Measurements from ENCODE around the gene PAK4.

Gene PAK4

GRCh38 chr19:39183104-39183503, 57.5 kb downstream of the PAK4 start:
- no peak for DNase-seq

- no peak for DNase-seq
Observed at GRCh38 chr19:39186391-39186790, 60.8 kb downstream of the PAK4 start.

GRCh38 chr19:39187552-39187943, 62.0 kb downstream of the PAK4 start:
- DNase-seq: no peak

- DNase-seq: no peak
Observed at GRCh38 chr19:39188960-39189359, 63.4 kb downstream of the PAK4 start.

- DNase-seq: no peak
Observed at GRCh38 chr19:39190768-39191167, 65.2 kb downstream of the PAK4 start.

- no peak for DNase-seq
Observed at GRCh38 chr19:39192846-39193245, 67.3 kb downstream of the PAK4 start.

GRCh38 chr19:39193803-39194202, 68.2 kb downstream of the PAK4 start:
- no peak for DNase-seq

GRCh38 chr19:39194832-39195542, 69.4 kb downstream of the PAK4 start:
- no peak for DNase-seq

GRCh38 chr19:39195755-39196154, 70.2 kb downstream of the PAK4 start:
- DNase-seq: no peak

- no peak for DNase-seq
Observed at GRCh38 chr19:39196320-39196719, 70.7 kb downstream of the PAK4 start.

GRCh38 chr19:39196860-39197562, 71.4 kb downstream of the PAK4 start, which contains the start of gene NCCRP1:
TSS of gene NCCRP1 (plus strand) at chr19:39196964. CDS start at chr19:39196983, 19 bp downstream.
- no peak for DNase-seq

GRCh38 chr19:39197808-39198207, 72.2 kb downstream of the PAK4 start:
- DNase-seq: no peak

GRCh38 chr19:39199025-39199424, 73.4 kb downstream of the PAK4 start:
- no peak for DNase-seq

GRCh38 chr19:39200066-39200802, 74.6 kb downstream of the PAK4 start:
- DNase-seq: no peak

- no peak for DNase-seq
Observed at GRCh38 chr19:39200803-39201115, 75.2 kb downstream of the PAK4 start.

GRCh38 chr19:39202998-39203355, 77.4 kb downstream of the PAK4 start:
- DNase-seq: no peak

GRCh38 chr19:39203372-39204341, 78.1 kb downstream of the PAK4 start, which contains the start of gene SYCN:
TSS of gene SYCN (minus strand) at chr19:39204263. CDS start at chr19:39204254, 9 bp downstream.
- no peak for DNase-seq

- DNase-seq: no peak
Observed at GRCh38 chr19:39205449-39205764, 79.8 kb downstream of the PAK4 start.

- no peak for DNase-seq
Observed at GRCh38 chr19:39206122-39206521, 80.5 kb downstream of the PAK4 start.

- no peak for DNase-seq
Observed at GRCh38 chr19:39207293-39207836, 81.8 kb downstream of the PAK4 start.

GRCh38 chr19:39208175-39208795, 82.7 kb downstream of the PAK4 start:
- no peak for DNase-seq

- DNase-seq: no peak
Observed at GRCh38 chr19:39209196-39209595, 83.6 kb downstream of the PAK4 start.
